GM23338 (cell line): ENCODE results near the gene RAB4A. TPM values are rescaled to one million over a fixed set of nuclear protein-coding genes. Genes with fewer than 3 reads are reported as not detected.

ENCODE experiments used
- ATAC-seq: fragments of 200-7000 bp; cut with Tn5 transposase; 3 replicates; pipeline ENCODE4 v1.9.1; 2020
- DNase-seq: peaks from one replicate; pipeline ENCODE4 v3.0.0-alpha.2; 2015; ENCODE audit warnings: low spot score
- H2AFZ ChIP-seq: fragments of 200-600 bp; sonication (generic); 2 replicates; pipeline ENCODE4 v1.8.0; 2016; ENCODE audit warnings: antibody characterized with exemption, mild to moderate bottlenecking, moderate library complexity
- H3F3A ChIP-seq: fragments of 200-600 bp; sonication (generic); replicated peaks from 2 replicates; pipeline ENCODE4 v1.8.0; 2017; ENCODE audit warnings: antibody characterized with exemption, mixed run types, low read depth
- H3K27ac ChIP-seq: fragments of 200-600 bp; sonication (generic); 2 replicates; pipeline ENCODE4 v1.6.1; 2016; ENCODE audit warnings: low read depth
- H3K27me3 ChIP-seq: fragments of 200-600 bp; sonication (generic); 2 replicates; pipeline ENCODE4 v1.8.0; 2016; ENCODE audit warnings: mild to moderate bottlenecking, mixed run types, moderate library complexity; ENCODE audit not compliant: insufficient read depth
- H3K36me3 ChIP-seq: fragments of 200-600 bp; sonication (generic); 2 replicates; pipeline ENCODE4 v1.8.0; 2016; ENCODE audit warnings: mild to moderate bottlenecking; ENCODE audit not compliant: insufficient read depth
- H3K4me1 ChIP-seq: fragments of 200-600 bp; sonication (generic); 2 replicates; pipeline ENCODE4 v1.8.0; 2016; ENCODE audit warnings: mild to moderate bottlenecking, moderate library complexity; ENCODE audit not compliant: insufficient read depth
- H3K4me2 ChIP-seq: fragments of 200-600 bp; sonication (generic); 2 replicates; pipeline ENCODE4 v1.7.1; 2017; ENCODE audit warnings: mixed run types
- H3K4me3 ChIP-seq: fragments of 200-600 bp; sonication (generic); 2 replicates; pipeline ENCODE4 v1.6.1; 2016; ENCODE audit warnings: mixed run types
- H3K79me2 ChIP-seq: fragments of 200-600 bp; sonication (generic); replicated peaks from 2 replicates; pipeline ENCODE4 v1.8.0; 2017; ENCODE audit warnings: mild to moderate bottlenecking; ENCODE audit not compliant: insufficient read depth
- H3K9me2 ChIP-seq: fragments of 200-600 bp; sonication (generic); 2 replicates; pipeline ENCODE4 v1.8.0; 2017; ENCODE audit not compliant: insufficient read depth
- H4K20me1 ChIP-seq: fragments of 200-600 bp; sonication (generic); replicated peaks from 2 replicates; pipeline ENCODE4 v1.8.0; 2017; ENCODE audit warnings: mild to moderate bottlenecking; ENCODE audit not compliant: insufficient read depth
- H3K27ac Mint-ChIP-seq: 2 replicates; pipeline ENCODE4 v1.8.0; 2020; ENCODE audit warnings: inconsistent platforms, mild to moderate bottlenecking, moderate library complexity, mixed read lengths
- H3K27me3 Mint-ChIP-seq: 3 replicates; pipeline ENCODE4 v1.8.0; 2022; ENCODE audit warnings: low read depth, mild to moderate bottlenecking, moderate library complexity, mixed read lengths, inconsistent platforms; ENCODE audit not compliant: insufficient read depth, poor library complexity
- H3K36me3 Mint-ChIP-seq: 3 replicates; pipeline ENCODE4 v1.8.0; 2021; ENCODE audit warnings: low read depth, mild to moderate bottlenecking, inconsistent platforms, moderate library complexity, mixed read lengths
- H3K4me1 Mint-ChIP-seq: 3 replicates; pipeline ENCODE4 v1.8.0; 2020; ENCODE audit warnings: mild to moderate bottlenecking, inconsistent platforms, mixed read lengths
- H3K4me3 Mint-ChIP-seq: 3 replicates; pipeline ENCODE4 v1.8.0; 2021; ENCODE audit warnings: moderate library complexity, mild to moderate bottlenecking, inconsistent platforms, mixed read lengths
- H3K9me3 Mint-ChIP-seq: 3 replicates; pipeline ENCODE4 v1.8.0; 2020; ENCODE audit warnings: moderate library complexity, mild to moderate bottlenecking, inconsistent platforms, mixed read lengths
- ETS1 ChIP-seq: IDR thresholded peaks from 2 replicates; pipeline ENCODE4 v1.6.1; 2016; ENCODE audit warnings: antibody characterized with exemption
- EZH2 ChIP-seq: fragments of 200-600 bp; sonication (generic); IDR thresholded peaks from one replicate; pipeline ENCODE4 v1.8.0; 2017; ENCODE audit warnings: antibody characterized with exemption, mild to moderate bottlenecking, low read depth; ENCODE audit not compliant: unreplicated experiment
- EZH2phosphoT487 ChIP-seq: fragments of 200-600 bp; sonication (generic); IDR thresholded peaks from one replicate; pipeline ENCODE4 v1.8.1; 2018; ENCODE audit warnings: antibody characterized with exemption; ENCODE audit not compliant: unreplicated experiment
- POLR2AphosphoS5 ChIP-seq: IDR thresholded peaks from 2 replicates; pipeline ENCODE4 v1.6.1; 2016; ENCODE audit warnings: antibody characterized with exemption, low read depth
- STAT1 ChIP-seq: IDR thresholded peaks from one replicate; pipeline ENCODE4 v1.6.1; 2016; ENCODE audit warnings: antibody characterized with exemption; ENCODE audit not compliant: unreplicated experiment
- ZNF114 ChIP-seq: fragments of 250-450 bp; sonication (Bioruptor Pico); IDR thresholded peaks from 2 replicates; pipeline ENCODE4 v1.5.0; 2020; ENCODE audit warnings: mild to moderate bottlenecking, moderate library complexity
- ZNF331 ChIP-seq: fragments of 250-450 bp; sonication (Bioruptor Pico); IDR thresholded peaks from 2 replicates; pipeline ENCODE4 v1.5.0; 2020; ENCODE audit warnings: low read depth, mild to moderate bottlenecking, moderate library complexity
- ZNF462 ChIP-seq: fragments of 250-450 bp; sonication (Bioruptor Pico); IDR thresholded peaks from 2 replicates; pipeline ENCODE4 v1.5.0; 2020; ENCODE audit warnings: mild to moderate bottlenecking, moderate library complexity
- polyA plus RNA-seq: library from polyadenylated mRNA; unstranded; fragments of >200 nt; fragmentation: Nextera tagmentation; extraction: Ambion mirVana; gene quantifications from 2 replicates; pipeline ENCODE4 v1.2.1, GENCODE V29; 2016
- total RNA-seq: library from RNA; depleted of rRNA; stranded (reverse); fragments of >200 nt; shearing (Covaris generic); gene quantifications from 2 replicates; pipeline ENCODE4 v1.2.3, GENCODE V29; 2014

The RAB4A gene
- total and polyA plus RNA-seq, 2 experiments from 2014 or later = 37.5 to 50.8 TPM

- Mint-ChIP-seq H3K36me3 (peaks cover 8% of the 10 kb centered on the region), H3K27ac (no peak overlapping the region), H3K27me3 (peaks cover 9% of the 10 kb centered on the region), H3K9me3 (peaks cover 6% of the 10 kb centered on the region; the same call in 2 of the 3 replicates), H3K4me3 (no peak overlapping the region), H3K4me1 (no peaks in the 10 kb centered on the region)
- H3K4me3 ChIP-seq = no peak overlapping the region
- no peaks in the 10 kb centered on the region for H3K36me3 ChIP-seq
- ATAC-seq = no peak
- H3K4me1 ChIP-seq = no peaks in the 10 kb centered on the region; the same call in 1 of the 2 replicates
- no peaks in the 10 kb centered on the region for H3F3A ChIP-seq
- H2AFZ ChIP-seq = no peak overlapping the region
- TF ChIP-seq ZNF114 = no peak
- no peak for TF ChIP-seq ZNF462 (CRISPR knock-in tag)
- TF ChIP-seq ZNF331 (CRISPR knock-in tag) = no peak
- no peak overlapping the region for H3K27ac ChIP-seq
- H3K4me2 ChIP-seq = no peak overlapping the region
- no peaks in the 10 kb centered on the region for H3K9me2 ChIP-seq
- no peaks in the 10 kb centered on the region for H4K20me1 ChIP-seq
- peaks cover 6% of the 10 kb centered on the region; the same call in 1 of the 2 replicates for H3K27me3 ChIP-seq
- no peaks in the 10 kb centered on the region for H3K79me2 ChIP-seq
- no peak for DNase-seq
Observed at GRCh38 chr1:229266274-229266673, 4.6 kb upstream of the RAB4A start.

- no peak for DNase-seq
- H3K9me3 Mint-ChIP-seq = peaks cover 6% of the 10 kb centered on the region; the same call in 2 of the 3 replicates
- H3K27ac ChIP-seq = no peak overlapping the region
- no peak overlapping the region for H3K4me2 ChIP-seq
- peaks cover 8% of the 10 kb centered on the region for H3K36me3 Mint-ChIP-seq
- no peaks in the 10 kb centered on the region for H4K20me1 ChIP-seq
- H2AFZ ChIP-seq = no peak overlapping the region
- no peak overlapping the region for H3K27ac Mint-ChIP-seq
- H3F3A ChIP-seq = no peaks in the 10 kb centered on the region
- H3K27me3 ChIP-seq = peaks cover 6% of the 10 kb centered on the region; the same call in 1 of the 2 replicates
- peaks cover 3% of the 10 kb centered on the region; the same call in 1 of the 2 replicates for H3K79me2 ChIP-seq
- H3K4me3 Mint-ChIP-seq = no peak overlapping the region
- peaks cover 5% of the 10 kb centered on the region for H3K4me1 Mint-ChIP-seq
- H3K9me2 ChIP-seq = no peaks in the 10 kb centered on the region
- no peak for ATAC-seq
- no peaks in the 10 kb centered on the region for H3K36me3 ChIP-seq
- peaks cover under 1% of the 10 kb centered on the region; the same call in 1 of the 2 replicates for H3K4me1 ChIP-seq
- peaks cover 14% of the 10 kb centered on the region for H3K27me3 Mint-ChIP-seq
- H3K4me3 ChIP-seq = no peak overlapping the region
- TF ChIP-seq EZH2 (no peak), EZH2phosphoT487 (no peak), ETS1 (no peak), STAT1 (no peak), ZNF114 (no peak), POLR2AphosphoS5 (no peak)
Observed at GRCh38 chr1:229266832-229267500, 3.9 kb upstream of the RAB4A start.
